Measurements from ENCODE around the gene VPS26C.

VPS26C gene

DNA sequence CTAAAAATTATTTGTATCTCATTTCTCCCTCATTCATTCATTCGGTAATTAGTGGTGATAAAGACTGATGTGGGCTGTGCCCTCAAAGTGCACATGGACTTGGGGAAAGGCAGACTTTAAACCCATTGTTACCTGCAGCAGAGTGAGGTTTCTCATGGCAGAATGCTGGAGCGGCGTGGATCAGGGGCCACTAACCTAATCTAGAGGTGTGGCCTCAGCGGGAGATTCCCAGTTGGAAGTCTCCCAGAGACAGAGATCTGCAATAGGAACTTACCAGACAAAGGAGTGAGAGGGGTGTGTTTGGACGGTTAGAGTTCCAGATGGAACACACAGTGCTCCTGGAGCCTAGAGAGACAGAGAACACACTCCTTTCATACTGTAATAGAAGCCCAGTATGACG lies 73.5 kb downstream of the VPS26C start:
- TF ChIP-seq OSR1 (CRISPR knock-in tag; IDR thresholded peaks at IDR 0.05) (no peak), ARNTL (CRISPR knock-in tag; IDR thresholded peaks at IDR 0.05; ENCODE audit: borderline replicate concordance, low read depth) (no peak), ZNF565 (CRISPR knock-in tag; conservative IDR thresholded peaks at IDR 0.05; ENCODE audit: low read depth) (no peak), TOX (CRISPR knock-in tag; IDR thresholded peaks at IDR 0.05; ENCODE audit: borderline replicate concordance) (no peak)
- TF ChIP-seq, protein P1, sequence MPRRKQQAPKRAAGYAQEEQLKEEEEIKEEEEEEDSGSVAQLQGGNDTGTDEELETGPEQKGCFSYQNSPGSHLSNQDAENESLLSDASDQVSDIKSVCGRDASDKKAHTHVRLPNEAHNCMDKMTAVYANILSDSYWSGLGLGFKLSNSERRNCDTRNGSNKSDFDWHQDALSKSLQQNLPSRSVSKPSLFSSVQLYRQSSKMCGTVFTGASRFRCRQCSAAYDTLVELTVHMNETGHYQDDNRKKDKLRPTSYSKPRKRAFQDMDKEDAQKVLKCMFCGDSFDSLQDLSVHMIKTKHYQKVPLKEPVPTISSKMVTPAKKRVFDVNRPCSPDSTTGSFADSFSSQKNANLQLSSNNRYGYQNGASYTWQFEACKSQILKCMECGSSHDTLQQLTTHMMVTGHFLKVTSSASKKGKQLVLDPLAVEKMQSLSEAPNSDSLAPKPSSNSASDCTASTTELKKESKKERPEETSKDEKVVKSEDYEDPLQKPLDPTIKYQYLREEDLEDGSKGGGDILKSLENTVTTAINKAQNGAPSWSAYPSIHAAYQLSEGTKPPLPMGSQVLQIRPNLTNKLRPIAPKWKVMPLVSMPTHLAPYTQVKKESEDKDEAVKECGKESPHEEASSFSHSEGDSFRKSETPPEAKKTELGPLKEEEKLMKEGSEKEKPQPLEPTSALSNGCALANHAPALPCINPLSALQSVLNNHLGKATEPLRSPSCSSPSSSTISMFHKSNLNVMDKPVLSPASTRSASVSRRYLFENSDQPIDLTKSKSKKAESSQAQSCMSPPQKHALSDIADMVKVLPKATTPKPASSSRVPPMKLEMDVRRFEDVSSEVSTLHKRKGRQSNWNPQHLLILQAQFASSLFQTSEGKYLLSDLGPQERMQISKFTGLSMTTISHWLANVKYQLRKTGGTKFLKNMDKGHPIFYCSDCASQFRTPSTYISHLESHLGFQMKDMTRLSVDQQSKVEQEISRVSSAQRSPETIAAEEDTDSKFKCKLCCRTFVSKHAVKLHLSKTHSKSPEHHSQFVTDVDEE (CRISPR knock-in tag; IDR thresholded peaks at IDR 0.05) = no peak
- ATAC-seq = no peak

DNA sequence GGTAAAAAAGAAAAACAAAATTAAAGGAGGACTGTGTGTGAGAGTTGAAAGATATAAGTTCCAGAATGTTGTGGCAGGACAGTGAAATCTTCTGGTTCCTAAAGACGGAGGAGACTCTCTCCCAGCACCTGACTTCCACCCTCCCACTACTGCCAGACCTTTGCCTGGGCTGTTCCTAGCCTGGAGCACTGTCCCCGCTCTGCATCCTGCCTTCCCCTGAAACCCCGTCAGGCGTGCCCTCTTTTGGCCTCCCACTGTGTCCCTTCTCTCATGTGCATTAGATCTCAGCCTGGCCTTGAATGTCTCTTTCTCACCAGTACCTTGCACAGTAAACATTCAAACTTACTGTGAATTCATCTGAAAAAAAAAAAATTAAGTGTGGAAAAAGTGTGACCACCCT lies 74.1 kb downstream of the VPS26C start:
- ATAC-seq = no peak
- TF ChIP-seq TCF4 (CRISPR knock-in tag; IDR thresholded peaks at IDR 0.05; ENCODE audit: borderline replicate concordance) = no peak
- no peak for TF ChIP-seq ZNF70 (CRISPR knock-in tag; IDR thresholded peaks at IDR 0.05)
- TF ChIP-seq ZFP30 (CRISPR knock-in tag; IDR thresholded peaks at IDR 0.05) = no peak
- TF ChIP-seq, protein P2, sequence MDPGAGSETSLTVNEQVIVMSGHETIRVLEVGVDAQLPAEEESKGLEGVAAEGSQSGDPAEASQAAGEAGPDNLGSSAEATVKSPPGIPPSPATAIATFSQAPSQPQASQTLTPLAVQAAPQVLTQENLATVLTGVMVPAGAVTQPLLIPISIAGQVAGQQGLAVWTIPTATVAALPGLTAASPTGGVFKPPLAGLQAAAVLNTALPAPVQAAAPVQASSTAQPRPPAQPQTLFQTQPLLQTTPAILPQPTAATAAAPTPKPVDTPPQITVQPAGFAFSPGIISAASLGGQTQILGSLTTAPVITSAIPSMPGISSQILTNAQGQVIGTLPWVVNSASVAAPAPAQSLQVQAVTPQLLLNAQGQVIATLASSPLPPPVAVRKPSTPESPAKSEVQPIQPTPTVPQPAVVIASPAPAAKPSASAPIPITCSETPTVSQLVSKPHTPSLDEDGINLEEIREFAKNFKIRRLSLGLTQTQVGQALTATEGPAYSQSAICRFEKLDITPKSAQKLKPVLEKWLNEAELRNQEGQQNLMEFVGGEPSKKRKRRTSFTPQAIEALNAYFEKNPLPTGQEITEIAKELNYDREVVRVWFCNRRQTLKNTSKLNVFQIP (CRISPR knock-in tag; IDR thresholded peaks at IDR 0.05; ENCODE audit: borderline replicate concordance, low read depth) = no peak
- TF ChIP-seq SNAI2 (CRISPR knock-in tag; IDR thresholded peaks at IDR 0.05) = no peak
- no peak for TF ChIP-seq ARNTL (CRISPR knock-in tag; IDR thresholded peaks at IDR 0.05; ENCODE audit: borderline replicate concordance, low read depth)
- TF ChIP-seq OSR1 (CRISPR knock-in tag; IDR thresholded peaks at IDR 0.05) = no peak
- no peak for TF ChIP-seq GLIS3 (CRISPR knock-in tag; IDR thresholded peaks at IDR 0.05)
- TF ChIP-seq, protein P1 (CRISPR knock-in tag; IDR thresholded peaks at IDR 0.05) = no peak
- TF ChIP-seq ZC3H10 (CRISPR knock-in tag; IDR thresholded peaks at IDR 0.05) = no peak
- TF ChIP-seq, protein P3, sequence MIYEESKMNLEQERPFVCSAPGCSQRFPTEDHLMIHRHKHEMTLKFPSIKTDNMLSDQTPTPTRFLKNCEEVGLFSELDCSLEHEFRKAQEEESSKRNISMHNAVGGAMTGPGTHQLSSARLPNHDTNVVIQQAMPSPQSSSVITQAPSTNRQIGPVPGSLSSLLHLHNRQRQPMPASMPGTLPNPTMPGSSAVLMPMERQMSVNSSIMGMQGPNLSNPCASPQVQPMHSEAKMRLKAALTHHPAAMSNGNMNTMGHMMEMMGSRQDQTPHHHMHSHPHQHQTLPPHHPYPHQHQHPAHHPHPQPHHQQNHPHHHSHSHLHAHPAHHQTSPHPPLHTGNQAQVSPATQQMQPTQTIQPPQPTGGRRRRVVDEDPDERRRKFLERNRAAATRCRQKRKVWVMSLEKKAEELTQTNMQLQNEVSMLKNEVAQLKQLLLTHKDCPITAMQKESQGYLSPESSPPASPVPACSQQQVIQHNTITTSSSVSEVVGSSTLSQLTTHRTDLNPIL (CRISPR knock-in tag; IDR thresholded peaks at IDR 0.05; ENCODE audit: low read depth) = no peak
- no peak for TF ChIP-seq ZFP3 (CRISPR knock-in tag; IDR thresholded peaks at IDR 0.05)
- no peak for TF ChIP-seq RARB (CRISPR knock-in tag; IDR thresholded peaks at IDR 0.05)
- no peak for TF ChIP-seq PPARA (CRISPR knock-in tag; IDR thresholded peaks at IDR 0.05; ENCODE audit: borderline replicate concordance)
- no peak for TF ChIP-seq ISL1 (CRISPR knock-in tag; IDR thresholded peaks at IDR 0.05)

DNA sequence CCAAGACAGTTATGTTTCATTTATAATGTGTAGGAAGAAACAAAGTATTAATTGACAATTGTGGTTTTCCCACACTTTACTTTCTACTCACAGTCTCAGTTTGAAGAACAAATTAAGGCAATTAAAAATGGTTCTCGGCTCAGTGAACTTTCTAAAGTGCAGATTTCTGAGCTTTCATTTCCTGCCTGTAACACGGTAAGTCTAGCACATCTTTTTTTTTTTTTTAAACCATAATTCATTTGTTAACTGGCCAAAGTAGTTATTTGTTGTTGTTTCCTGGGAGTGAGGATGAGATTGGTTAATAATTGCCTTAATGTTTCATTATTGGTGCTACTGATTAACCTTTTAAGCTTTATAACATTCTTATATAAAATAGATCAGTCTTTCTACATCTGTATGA lies 75.1 kb downstream of the VPS26C start:
- no peak for ATAC-seq

More for the DNA sequence above, 75.1 kb downstream of the VPS26C start:
- TF ChIP-seq BACH2 (CRISPR knock-in tag; IDR thresholded peaks at IDR 0.05; ENCODE audit: borderline replicate concordance) (no peak), PPARA (CRISPR knock-in tag; IDR thresholded peaks at IDR 0.05; ENCODE audit: borderline replicate concordance) (no peak), RARB (CRISPR knock-in tag; IDR thresholded peaks at IDR 0.05) (no peak), ESRRG (CRISPR knock-in tag; IDR thresholded peaks at IDR 0.05) (no peak), ISL1 (CRISPR knock-in tag; IDR thresholded peaks at IDR 0.05) (no peak), ZNF70 (CRISPR knock-in tag; IDR thresholded peaks at IDR 0.05) (no peak), CSDC2 (CRISPR knock-in tag; IDR thresholded peaks at IDR 0.05) (no peak), ARNTL (CRISPR knock-in tag; IDR thresholded peaks at IDR 0.05; ENCODE audit: borderline replicate concordance, low read depth) (no peak), ZC3H10 (CRISPR knock-in tag; IDR thresholded peaks at IDR 0.05) (no peak), OSR1 (CRISPR knock-in tag; IDR thresholded peaks at IDR 0.05) (no peak), GLIS3 (CRISPR knock-in tag; IDR thresholded peaks at IDR 0.05) (no peak)
- TF ChIP-seq, protein P3 (CRISPR knock-in tag; IDR thresholded peaks at IDR 0.05; ENCODE audit: low read depth) = no peak
